Measurements from ENCODE around the gene IGFLR1. TPM values are rescaled to one million over a fixed set of nuclear protein-coding genes. Genes with fewer than 3 reads are reported as not detected.

Gene IGFLR1
- total and polyA plus RNA-seq, 2 of the 8 experiments (the other 6 are each of a cell fraction or from before 2014, with no cell fraction given): 8.4 to 28.9 TPM

GRCh38 chr19:35752746-35753350 is 10.6 kb upstream of the IGFLR1 start:
- H2AK5ac ChIP-seq (ENCODE audit: low read depth, low read length): no peak overlapping the region
- H3K79me2 ChIP-seq (ENCODE audit: control insufficient read depth in 1 of 2, insufficient read depth in 2 of 2, low read length in 2 of 2): no peaks in the 10 kb centered on the region
- no peak overlapping the region for H3K4me2 ChIP-seq (ENCODE audit: insufficient read depth in 1 of 2, low read depth in 2 of 2, low read length in 2 of 2)
- peak overlapping the region; percentile 12 for H4K8ac ChIP-seq (ENCODE audit: extremely low read depth, insufficient read depth, low read length)
- no peaks in the 10 kb centered on the region for H3K36me3 ChIP-seq (ENCODE audit: control insufficient read depth in 2 of 4, insufficient read depth in 4 of 4, low read length in 3 of 4)
- H3K27me3 ChIP-seq (replicated peaks in 1 of 4; ENCODE audit: control insufficient read depth in 3 of 4, extremely low read depth in 1 of 4, insufficient read depth in 3 of 4, low read length in 3 of 4): peaks cover 0 to 17% (median 11%) of the 10 kb centered on the region in 4 experiments; a peak in 5 of 7 replicates
- ChIA-PET CTCF (ENCODE audit: partially characterized antibody) (interaction anchor here (1.3 kb wide), 1 partner anchor 12 kb away, joined by 4 read pairs; no protein-coding TSS in a partner anchor), POLR2A (ENCODE audit: partially characterized antibody) (interaction anchor here (1.0 kb wide), 2 partner anchors 8 to 12 kb away, joined by 3 to 4 read pairs; no protein-coding TSS in a partner anchor)
- no peak for FAIRE-seq
- H3K27ac ChIP-seq (ENCODE audit: low read depth, low read length): no peak overlapping the region
- DNase-seq (ENCODE audit: low read depth in 1 of 2, low spot score in 2 of 2): no peak
- no peak overlapping the region for H2BK12ac ChIP-seq (ENCODE audit: low read depth, low read length)
- no peak for TF ChIP-seq POLR2AphosphoS5 (IDR thresholded peaks at IDR 0.05; ENCODE audit: low read depth, low read length)
- no peak for TF ChIP-seq BACH1 (IDR thresholded peaks at IDR 0.05; ENCODE audit: low read length)
- TF ChIP-seq EP300 (IDR thresholded peaks at IDR 0.05; ENCODE audit: borderline replicate concordance in 1 of 2, low read depth in 2 of 2, low read length in 2 of 2): no peak
- TF ChIP-seq KDM4A (IDR thresholded peaks at IDR 0.05; ENCODE audit: low read depth, low read length, severe bottlenecking): no peak
- TF ChIP-seq CHD1 (IDR thresholded peaks at IDR 0.05; ENCODE audit: low read depth, low read length): no peak
- no peak for TF ChIP-seq RFX5 (IDR thresholded peaks at IDR 0.05; ENCODE audit: borderline replicate concordance, low read depth, low read length)
- no peak for TF ChIP-seq BCL11A (IDR thresholded peaks at IDR 0.05; ENCODE audit: low read depth in 2 of 2, low read length in 2 of 2)
- TF ChIP-seq KDM5A (IDR thresholded peaks at IDR 0.05; ENCODE audit: low read length): no peak
- 93% methylated on average over 20 of the region's 20 CpGs; no CpG with 5 or more reads in 1 of the 2 experiments for WGBS, 2 experiments (ENCODE audit: extremely low coverage in 1 of 2, insufficient coverage in 1 of 2, insufficient read length in 1 of 2, insufficient replicate concordance in 2 of 2, low coverage in 1 of 2, low lambda C conversion rate in 2 of 2, missing lambda C conversion rate in 1 of 2)
- H3K9ac ChIP-seq (replicated peaks in 1 of 4; ENCODE audit: extremely low read depth in 1 of 4, low read depth in 3 of 4, low read length in 3 of 4): no peak overlapping the region; a peak in 1 of 7 replicates
- no peaks in the 10 kb centered on the region for H4K20me1 ChIP-seq (replicated peaks in 1 of 2; ENCODE audit: control insufficient read depth in 1 of 2, insufficient read depth in 2 of 2, low read length in 2 of 2)
- peaks cover 17% of the 10 kb centered on the region for H3K23me2 ChIP-seq (ENCODE audit: low read depth, low read length)
- no peak overlapping the region for H3K56ac ChIP-seq (replicated peaks; ENCODE audit: insufficient read length, low read depth, low read length)
- H2AFZ ChIP-seq (ENCODE audit: low read length): no peak overlapping the region
- no peak overlapping the region for H3K14ac ChIP-seq (ENCODE audit: insufficient read length)
- no peak overlapping the region for H2BK15ac ChIP-seq (ENCODE audit: low read length)
- H2BK120ac ChIP-seq (replicated peaks; ENCODE audit: low read depth, low read length): no peak overlapping the region
- no peak overlapping the region for H3K18ac ChIP-seq (ENCODE audit: extremely low read depth, low read length)
- H2BK5ac ChIP-seq (ENCODE audit: low read depth, low read length): no peak overlapping the region
- no peak overlapping the region for H2BK20ac ChIP-seq (ENCODE audit: low read length)
- no peak overlapping the region for H3K4ac ChIP-seq (replicated peaks; ENCODE audit: insufficient read length, low read depth, low read length)
- no peaks in the 10 kb centered on the region for H3K9me3 ChIP-seq (ENCODE audit: insufficient read depth in 2 of 2, low read depth in 1 of 2, low read length in 1 of 2)
- H4K91ac ChIP-seq (replicated peaks; ENCODE audit: insufficient read length, low read length): no peak overlapping the region
- H4K5ac ChIP-seq (ENCODE audit: insufficient read length, low read depth, low read length): no peak overlapping the region
- peaks cover 0 to 18% (median 10%) of the 10 kb centered on the region in 4 experiments; a peak in 5 of 7 replicates for H3K4me1 ChIP-seq (replicated peaks in 1 of 4; ENCODE audit: control insufficient read depth in 3 of 4, insufficient read depth in 4 of 4, low read length in 3 of 4)
- no peak overlapping the region for H3K23ac ChIP-seq (ENCODE audit: insufficient read length)
- H3K79me1 ChIP-seq (ENCODE audit: low read depth, low read length): no peaks in the 10 kb centered on the region
- no peak overlapping the region for H3K4me3 ChIP-seq (ENCODE audit: extremely low read depth in 1 of 4, insufficient read depth in 2 of 4, low read depth in 3 of 4, low read length in 4 of 4)

Data from H1 (cell line).